PC-3 (cell line): Measurements from ENCODE around the gene ECT2L. TPM values are rescaled to one million over a fixed set of nuclear protein-coding genes. Genes with fewer than 3 reads are reported as not detected.

Experiments used
- ATAC-seq: fragments of 200-7000 bp; cut with Tn5 transposase; 2 replicates; pipeline ENCODE4 v1.9.1; 2020; ENCODE audit warnings: mild to moderate bottlenecking, moderate library complexity
- BruUV-seq: library from RNA; stranded (reverse); fragments of 400-500 nt; replicated peaks from 2 replicates; lab custom pipeline; 2021; lab: Mats Ljungman, UMichigan
- CTCF ChIA-PET: fragments of 300-600 bp; sonication (Branson Sonifier 250); formaldehyde crosslinking; loops from one replicate; lab custom pipeline; 2022; ENCODE audit warnings: antibody characterized with exemption; lab: Charles Lee
- POLR2A ChIA-PET: fragments of 300-600 bp; sonication (Branson Sonifier 250); formaldehyde crosslinking; loops from one replicate; lab custom pipeline; 2022; ENCODE audit warnings: antibody characterized with exemption; ENCODE audit not compliant: unreplicated experiment; lab: Charles Lee
- DNase-seq: peaks from one replicate; pipeline ENCODE4 v3.0.0-alpha.2; 2015
- H2AFZ ChIP-seq: fragments of 300-600 bp; sonication (generic); 2 replicates; pipeline ENCODE4 v1.6.0; 2016; ENCODE audit warnings: antibody characterized with exemption, low read length
- H3F3A ChIP-seq: fragments of 300-600 bp; sonication (generic); one replicate; pipeline ENCODE4 v1.6.0; 2017; ENCODE audit warnings: antibody characterized with exemption, low read length, control low read depth, mild to moderate bottlenecking; ENCODE audit not compliant: unreplicated experiment
- H3K27ac ChIP-seq: fragments of 300-600 bp; sonication (generic); 2 replicates; pipeline ENCODE4 v1.5.1; 2016; ENCODE audit warnings: mild to moderate bottlenecking, low read length
- H3K27me3 ChIP-seq: fragments of 300-600 bp; sonication (generic); 2 replicates; pipeline ENCODE4 v1.6.1; 2016; ENCODE audit warnings: low read length, mixed read lengths
- H3K36me3 ChIP-seq: fragments of 300-600 bp; sonication (generic); 2 replicates; pipeline ENCODE4 v1.6.1; 2016; ENCODE audit warnings: low read depth, mixed run types, low read length, mixed read lengths
- H3K4me1 ChIP-seq: fragments of 300-600 bp; sonication (generic); 2 replicates; pipeline ENCODE4 v1.5.1; 2016; ENCODE audit warnings: low read length; ENCODE audit not compliant: insufficient read depth
- H3K4me2 ChIP-seq: fragments of 300-600 bp; sonication (generic); 2 replicates; pipeline ENCODE4 v1.6.0; 2016; ENCODE audit warnings: low read length
- H3K4me3 ChIP-seq: fragments of 300-600 bp; sonication (generic); 2 replicates; pipeline ENCODE4 v1.5.1; 2016; ENCODE audit warnings: mild to moderate bottlenecking, low read length, mixed read lengths
- H3K79me2 ChIP-seq: fragments of 300-600 bp; sonication (generic); 2 replicates; pipeline ENCODE4 v1.6.1; 2017; ENCODE audit warnings: low read length, mixed read lengths
- H3K9ac ChIP-seq: fragments of 300-600 bp; sonication (generic); 2 replicates; pipeline ENCODE4 v1.6.0; 2016; ENCODE audit warnings: mild to moderate bottlenecking, low read length
- H3K9me2 ChIP-seq: fragments of 300-600 bp; sonication (generic); replicated peaks from 2 replicates; pipeline ENCODE4 v1.6.1; 2016; ENCODE audit warnings: mixed run types, low read length, mixed read lengths
- H3K9me3 ChIP-seq: fragments of 300-600 bp; sonication (generic); 2 replicates; pipeline ENCODE4 v1.6.1; 2016; ENCODE audit warnings: low read length, mixed read lengths
- H4K20me1 ChIP-seq: fragments of 300-600 bp; sonication (generic); 2 replicates; pipeline ENCODE4 v1.6.1; 2016; ENCODE audit warnings: low read length, mixed read lengths
- EZH2 ChIP-seq: fragments of 300-600 bp; sonication (generic); IDR thresholded peaks from one replicate; pipeline ENCODE4 v1.6.1; 2017; ENCODE audit warnings: antibody characterized with exemption, mild to moderate bottlenecking, low read length; ENCODE audit not compliant: unreplicated experiment
- EZH2phosphoT487 ChIP-seq: fragments of 300-600 bp; sonication (generic); IDR thresholded peaks from 2 replicates; pipeline ENCODE4 v1.6.1; 2018; ENCODE audit warnings: mild to moderate bottlenecking, antibody characterized with exemption, low read length, borderline replicate concordance
- intact Hi-C: fragments of 100-400 bp; cut with micrococcal nuclease; formaldehyde crosslinking; loops from 2 replicates; pipeline ENCODE4 v1.9.0; 2023
- total RNA-seq: library from RNA; depleted of rRNA; stranded (reverse); fragments of >200 nt; gene quantifications from 2 replicates; pipeline ENCODE4 v1.2.3, GENCODE V29; 2014
- TF ChIP-seq, protein P1 (sequence below): fragments of 300-600 bp; sonication (generic); conservative IDR thresholded peaks from 2 replicates; pipeline ENCODE4 v1.5.1; 2017; ENCODE audit warnings: antibody characterized with exemption, low read depth, mild to moderate bottlenecking, low read length

The ECT2L gene
- total RNA-seq, 1 experiment from 2014 or later, result not detected

DNA sequence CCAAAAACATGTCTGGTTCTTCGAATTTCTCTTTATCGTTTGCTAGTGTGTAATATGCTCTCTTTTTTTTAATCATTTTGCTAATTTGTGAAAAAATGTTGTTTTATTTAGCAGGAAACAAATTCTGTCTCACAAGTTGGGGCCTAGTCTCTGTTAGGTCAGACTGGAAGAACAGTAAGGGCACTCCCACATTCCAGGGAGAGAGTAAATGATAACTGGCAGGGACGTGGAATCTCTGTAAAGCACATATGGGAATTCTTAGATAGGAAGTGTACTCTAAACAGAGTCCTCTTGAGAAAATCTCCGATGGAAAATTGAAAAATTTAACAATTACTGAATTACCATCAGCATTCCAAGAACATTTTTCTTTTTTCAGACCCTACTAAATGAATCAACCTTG is 38.8 kb upstream of the ECT2L start:
- Histone ChIP-seq H3K27ac (no peak overlapping the region), H4K20me1 (no peaks in the 10 kb centered on the region), H3K79me2 (no peaks in the 10 kb centered on the region), H3F3A (no peaks in the 10 kb centered on the region), H3K36me3 (no peaks in the 10 kb centered on the region), H3K9ac (no peak overlapping the region), H3K4me3 (no peak overlapping the region), H2AFZ (no peak overlapping the region), H3K4me1 (no peaks in the 10 kb centered on the region), H3K4me2 (no peak overlapping the region), H3K9me3 (no peaks in the 10 kb centered on the region), H3K27me3 (no peaks in the 10 kb centered on the region), H3K9me2 (no peaks in the 10 kb centered on the region)
- BruUV-seq, result no TSS peak
- DNase-seq, result no peak
- TF ChIP-seq, protein P1, sequence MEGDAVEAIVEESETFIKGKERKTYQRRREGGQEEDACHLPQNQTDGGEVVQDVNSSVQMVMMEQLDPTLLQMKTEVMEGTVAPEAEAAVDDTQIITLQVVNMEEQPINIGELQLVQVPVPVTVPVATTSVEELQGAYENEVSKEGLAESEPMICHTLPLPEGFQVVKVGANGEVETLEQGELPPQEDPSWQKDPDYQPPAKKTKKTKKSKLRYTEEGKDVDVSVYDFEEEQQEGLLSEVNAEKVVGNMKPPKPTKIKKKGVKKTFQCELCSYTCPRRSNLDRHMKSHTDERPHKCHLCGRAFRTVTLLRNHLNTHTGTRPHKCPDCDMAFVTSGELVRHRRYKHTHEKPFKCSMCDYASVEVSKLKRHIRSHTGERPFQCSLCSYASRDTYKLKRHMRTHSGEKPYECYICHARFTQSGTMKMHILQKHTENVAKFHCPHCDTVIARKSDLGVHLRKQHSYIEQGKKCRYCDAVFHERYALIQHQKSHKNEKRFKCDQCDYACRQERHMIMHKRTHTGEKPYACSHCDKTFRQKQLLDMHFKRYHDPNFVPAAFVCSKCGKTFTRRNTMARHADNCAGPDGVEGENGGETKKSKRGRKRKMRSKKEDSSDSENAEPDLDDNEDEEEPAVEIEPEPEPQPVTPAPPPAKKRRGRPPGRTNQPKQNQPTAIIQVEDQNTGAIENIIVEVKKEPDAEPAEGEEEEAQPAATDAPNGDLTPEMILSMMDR, result no peak
- TF ChIP-seq EZH2 (no peak), EZH2phosphoT487 (no peak)
- intact Hi-C loops, result no loop called here
- ATAC-seq, result no peak
- CTCF ChIA-PET, result no interaction called here
- POLR2A ChIA-PET, result no interaction called here

DNA sequence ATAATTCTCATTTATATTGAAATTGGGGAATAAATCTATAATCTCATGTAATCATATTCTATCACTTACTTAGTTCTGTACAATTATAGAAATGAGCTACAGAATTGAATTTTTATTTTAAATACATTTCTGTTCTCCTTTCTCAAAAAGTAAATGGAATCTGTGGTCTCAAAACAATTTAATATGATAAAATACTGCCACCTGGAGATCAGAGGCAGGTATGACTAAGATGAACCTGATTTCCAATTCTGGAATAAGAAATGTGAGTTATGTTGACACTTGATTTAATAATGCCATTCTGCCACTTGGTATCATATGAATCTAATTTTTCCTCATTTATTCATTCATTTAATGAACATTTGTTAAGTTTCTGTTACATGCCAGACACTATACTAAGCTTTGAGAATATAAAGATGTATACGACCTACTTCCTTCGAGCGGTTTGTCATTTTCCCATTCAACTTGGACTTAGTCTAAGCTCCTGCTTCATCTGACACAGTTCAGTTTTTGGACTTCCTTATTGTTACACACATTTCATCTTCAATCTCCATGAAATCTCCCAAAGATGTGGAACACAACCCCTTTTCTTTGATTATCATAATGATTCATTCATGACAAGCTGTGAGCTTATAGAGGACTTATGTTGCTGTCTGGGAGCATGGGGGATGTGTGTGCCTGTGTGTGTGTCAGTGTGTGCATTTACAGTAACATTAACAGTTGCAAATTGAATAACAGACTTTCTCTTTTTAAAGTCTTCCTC is 29.8 kb upstream of the ECT2L start:
- DNase-seq, result peak; percentile 66
- Histone ChIP-seq H3K79me2 (no peaks in the 10 kb centered on the region), H3K9me3 (no peaks in the 10 kb centered on the region), H3K36me3 (no peaks in the 10 kb centered on the region), H3K4me3 (no peak overlapping the region), H4K20me1 (no peaks in the 10 kb centered on the region), H3K9ac (no peak overlapping the region), H3K27me3 (no peaks in the 10 kb centered on the region), H3K27ac (no peak overlapping the region), H2AFZ (no peak overlapping the region), H3F3A (no peaks in the 10 kb centered on the region), H3K9me2 (no peaks in the 10 kb centered on the region), H3K4me1 (no peaks in the 10 kb centered on the region), H3K4me2 (no peak overlapping the region)
- intact Hi-C loops, result loop anchor here (1.0 to 5.0 kb wide), 4 partner anchors 74 to 649 kb away; no protein-coding TSS in a partner anchor
- BruUV-seq, result no TSS peak
- POLR2A ChIA-PET, result no interaction called here
- ATAC-seq, result no peak
- CTCF ChIA-PET, result interaction anchor here (0.6 to 0.7 kb wide), 2 partner anchors 13 to 31 kb away, joined by 3 read pairs; no protein-coding TSS in a partner anchor
- TF ChIP-seq EZH2 (no peak), EZH2phosphoT487 (no peak)
- TF ChIP-seq, protein P1, result peak; percentile 76
